ENCODE measurements around the gene CNDP2. TPM values are rescaled to one million over a fixed set of nuclear protein-coding genes. Genes with fewer than 3 reads are reported as not detected.

The CNDP2 gene
- total and polyA plus RNA-seq, 2 of the 13 experiments (the other 11 are each of a cell fraction or from before 2014, with no cell fraction given): 64.7 to 80.8 TPM

DNA sequence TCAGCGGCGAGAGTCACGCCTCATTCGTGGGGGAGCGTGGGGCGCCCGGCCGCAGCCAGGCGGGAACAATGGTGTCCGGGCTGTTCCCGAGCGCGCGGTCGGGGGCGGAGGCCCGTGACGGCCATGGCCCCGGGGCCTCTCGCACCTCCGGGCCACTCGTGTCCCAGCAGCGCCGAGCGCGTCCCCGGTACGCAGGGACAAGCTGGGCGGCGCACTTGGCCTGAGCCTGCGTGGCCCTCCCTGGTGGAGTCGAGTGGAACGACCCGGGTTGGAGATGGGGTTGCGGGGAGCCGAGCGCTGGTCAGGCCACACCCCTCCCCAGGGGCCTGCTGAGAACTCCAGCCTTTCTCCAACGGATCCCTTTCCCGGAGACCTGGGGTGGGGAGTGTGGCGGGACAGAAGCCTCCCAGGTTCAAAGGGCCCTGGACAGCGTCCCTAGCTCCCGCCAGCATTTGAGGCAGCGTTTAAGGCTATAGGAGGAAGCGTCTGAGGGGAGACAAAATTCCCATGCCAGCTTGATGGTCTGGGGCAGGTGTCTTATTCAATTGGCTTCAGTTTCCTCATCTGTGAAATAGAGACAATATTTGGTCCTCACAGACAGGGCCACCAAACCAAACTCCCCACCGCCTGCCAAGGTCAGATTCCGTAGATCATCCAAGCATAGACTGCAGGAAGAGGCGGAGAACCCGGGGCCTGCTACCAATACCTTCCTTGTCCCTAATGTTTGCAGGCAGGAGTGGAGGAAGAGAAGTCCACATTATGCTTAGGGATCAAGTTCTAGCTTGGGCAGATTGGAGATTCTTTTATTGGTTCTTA is 553 bp downstream of the CNDP2 start (continued):
- TF ChIP-seq, protein P1, sequence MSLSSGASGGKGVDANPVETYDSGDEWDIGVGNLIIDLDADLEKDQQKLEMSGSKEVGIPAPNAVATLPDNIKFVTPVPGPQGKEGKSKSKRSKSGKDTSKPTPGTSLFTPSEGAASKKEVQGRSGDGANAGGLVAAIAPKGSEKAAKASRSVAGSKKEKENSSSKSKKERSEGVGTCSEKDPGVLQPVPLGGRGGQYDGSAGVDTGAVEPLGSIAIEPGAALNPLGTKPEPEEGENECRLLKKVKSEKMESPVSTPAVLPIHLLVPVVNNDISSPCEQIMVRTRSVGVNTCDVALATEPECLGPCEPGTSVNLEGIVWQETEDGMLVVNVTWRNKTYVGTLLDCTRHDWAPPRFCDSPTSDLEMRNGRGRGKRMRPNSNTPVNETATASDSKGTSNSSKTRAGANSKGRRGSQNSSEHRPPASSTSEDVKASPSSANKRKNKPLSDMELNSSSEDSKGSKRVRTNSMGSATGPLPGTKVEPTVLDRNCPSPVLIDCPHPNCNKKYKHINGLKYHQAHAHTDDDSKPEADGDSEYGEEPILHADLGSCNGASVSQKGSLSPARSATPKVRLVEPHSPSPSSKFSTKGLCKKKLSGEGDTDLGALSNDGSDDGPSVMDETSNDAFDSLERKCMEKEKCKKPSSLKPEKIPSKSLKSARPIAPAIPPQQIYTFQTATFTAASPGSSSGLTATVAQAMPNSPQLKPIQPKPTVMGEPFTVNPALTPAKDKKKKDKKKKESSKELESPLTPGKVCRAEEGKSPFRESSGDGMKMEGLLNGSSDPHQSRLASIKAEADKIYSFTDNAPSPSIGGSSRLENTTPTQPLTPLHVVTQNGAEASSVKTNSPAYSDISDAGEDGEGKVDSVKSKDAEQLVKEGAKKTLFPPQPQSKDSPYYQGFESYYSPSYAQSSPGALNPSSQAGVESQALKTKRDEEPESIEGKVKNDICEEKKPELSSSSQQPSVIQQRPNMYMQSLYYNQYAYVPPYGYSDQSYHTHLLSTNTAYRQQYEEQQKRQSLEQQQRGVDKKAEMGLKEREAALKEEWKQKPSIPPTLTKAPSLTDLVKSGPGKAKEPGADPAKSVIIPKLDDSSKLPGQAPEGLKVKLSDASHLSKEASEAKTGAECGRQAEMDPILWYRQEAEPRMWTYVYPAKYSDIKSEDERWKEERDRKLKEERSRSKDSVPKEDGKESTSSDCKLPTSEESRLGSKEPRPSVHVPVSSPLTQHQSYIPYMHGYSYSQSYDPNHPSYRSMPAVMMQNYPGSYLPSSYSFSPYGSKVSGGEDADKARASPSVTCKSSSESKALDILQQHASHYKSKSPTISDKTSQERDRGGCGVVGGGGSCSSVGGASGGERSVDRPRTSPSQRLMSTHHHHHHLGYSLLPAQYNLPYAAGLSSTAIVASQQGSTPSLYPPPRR (CRISPR knock-in tag; IDR thresholded peaks at IDR 0.05; ENCODE audit: borderline replicate concordance): no peak
- TF ChIP-seq ZNF569 (CRISPR knock-in tag; IDR thresholded peaks at IDR 0.05; ENCODE audit: borderline replicate concordance) (no peak), ZNF510 (CRISPR knock-in tag; IDR thresholded peaks at IDR 0.05; ENCODE audit: low read depth) (0 out of 2 replicates have a peak, but pooled peaks have one; percentile 40), TAF15 (IDR thresholded peaks at IDR 0.05; ENCODE audit: low read depth, low read length, poor library complexity, severe bottlenecking) (no peak), JARID2 (CRISPR knock-in tag; IDR thresholded peaks at IDR 0.05; ENCODE audit: insufficient replicate concordance) (no peak), ZNF737 (CRISPR knock-in tag; IDR thresholded peaks at IDR 0.05; ENCODE audit: borderline replicate concordance) (no peak), NFE2L2 (IDR thresholded peaks at IDR 0.05; ENCODE audit: low read length) (no peak), KDM5B (CRISPR knock-in tag; IDR thresholded peaks at IDR 0.05; ENCODE audit: borderline replicate concordance) (peak; percentile 51; the same call in 1 of the 2 replicates), FOXO1 (CRISPR knock-in tag; IDR thresholded peaks at IDR 0.05) (no peak), KDM2A (CRISPR knock-in tag; IDR thresholded peaks at IDR 0.05; ENCODE audit: borderline replicate concordance, low read depth) (no peak), ZBTB8A (CRISPR knock-in tag; IDR thresholded peaks at IDR 0.05; ENCODE audit: borderline replicate concordance, low read depth) (no peak), ZIK1 (CRISPR knock-in tag; IDR thresholded peaks at IDR 0.05; ENCODE audit: borderline replicate concordance, low read depth) (no peak), NFYC (CRISPR knock-in tag; IDR thresholded peaks at IDR 0.05) (no peak), ZNF746 (CRISPR knock-in tag; IDR thresholded peaks at IDR 0.05) (no peak), ZNF772 (CRISPR knock-in tag; IDR thresholded peaks at IDR 0.05) (peak; percentile 37; the same call in 1 of the 2 replicates)
- TF ChIP-seq, protein P2, sequence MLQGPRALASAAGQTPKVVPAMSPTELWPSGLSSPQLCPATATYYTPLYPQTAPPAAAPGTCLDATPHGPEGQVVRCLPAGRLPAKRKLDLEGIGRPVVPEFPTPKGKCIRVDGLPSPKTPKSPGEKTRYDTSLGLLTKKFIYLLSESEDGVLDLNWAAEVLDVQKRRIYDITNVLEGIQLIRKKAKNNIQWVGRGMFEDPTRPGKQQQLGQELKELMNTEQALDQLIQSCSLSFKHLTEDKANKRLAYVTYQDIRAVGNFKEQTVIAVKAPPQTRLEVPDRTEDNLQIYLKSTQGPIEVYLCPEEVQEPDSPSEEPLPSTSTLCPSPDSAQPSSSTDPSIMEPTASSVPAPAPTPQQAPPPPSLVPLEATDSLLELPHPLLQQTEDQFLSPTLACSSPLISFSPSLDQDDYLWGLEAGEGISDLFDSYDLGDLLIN (CRISPR knock-in tag; IDR thresholded peaks at IDR 0.05; ENCODE audit: borderline replicate concordance): 0 out of 2 replicates have a peak, but pooled peaks have one; percentile 6
- TF ChIP-seq, protein P3, sequence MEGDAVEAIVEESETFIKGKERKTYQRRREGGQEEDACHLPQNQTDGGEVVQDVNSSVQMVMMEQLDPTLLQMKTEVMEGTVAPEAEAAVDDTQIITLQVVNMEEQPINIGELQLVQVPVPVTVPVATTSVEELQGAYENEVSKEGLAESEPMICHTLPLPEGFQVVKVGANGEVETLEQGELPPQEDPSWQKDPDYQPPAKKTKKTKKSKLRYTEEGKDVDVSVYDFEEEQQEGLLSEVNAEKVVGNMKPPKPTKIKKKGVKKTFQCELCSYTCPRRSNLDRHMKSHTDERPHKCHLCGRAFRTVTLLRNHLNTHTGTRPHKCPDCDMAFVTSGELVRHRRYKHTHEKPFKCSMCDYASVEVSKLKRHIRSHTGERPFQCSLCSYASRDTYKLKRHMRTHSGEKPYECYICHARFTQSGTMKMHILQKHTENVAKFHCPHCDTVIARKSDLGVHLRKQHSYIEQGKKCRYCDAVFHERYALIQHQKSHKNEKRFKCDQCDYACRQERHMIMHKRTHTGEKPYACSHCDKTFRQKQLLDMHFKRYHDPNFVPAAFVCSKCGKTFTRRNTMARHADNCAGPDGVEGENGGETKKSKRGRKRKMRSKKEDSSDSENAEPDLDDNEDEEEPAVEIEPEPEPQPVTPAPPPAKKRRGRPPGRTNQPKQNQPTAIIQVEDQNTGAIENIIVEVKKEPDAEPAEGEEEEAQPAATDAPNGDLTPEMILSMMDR (CRISPR knock-in tag; IDR thresholded peaks at IDR 0.05): peak; percentile 13; the same call in 1 of the 2 replicates
- TF ChIP-seq, protein P4, sequence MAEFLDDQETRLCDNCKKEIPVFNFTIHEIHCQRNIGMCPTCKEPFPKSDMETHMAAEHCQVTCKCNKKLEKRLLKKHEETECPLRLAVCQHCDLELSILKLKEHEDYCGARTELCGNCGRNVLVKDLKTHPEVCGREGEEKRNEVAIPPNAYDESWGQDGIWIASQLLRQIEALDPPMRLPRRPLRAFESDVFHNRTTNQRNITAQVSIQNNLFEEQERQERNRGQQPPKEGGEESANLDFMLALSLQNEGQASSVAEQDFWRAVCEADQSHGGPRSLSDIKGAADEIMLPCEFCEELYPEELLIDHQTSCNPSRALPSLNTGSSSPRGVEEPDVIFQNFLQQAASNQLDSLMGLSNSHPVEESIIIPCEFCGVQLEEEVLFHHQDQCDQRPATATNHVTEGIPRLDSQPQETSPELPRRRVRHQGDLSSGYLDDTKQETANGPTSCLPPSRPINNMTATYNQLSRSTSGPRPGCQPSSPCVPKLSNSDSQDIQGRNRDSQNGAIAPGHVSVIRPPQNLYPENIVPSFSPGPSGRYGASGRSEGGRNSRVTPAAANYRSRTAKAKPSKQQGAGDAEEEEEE (CRISPR knock-in tag; IDR thresholded peaks at IDR 0.05; ENCODE audit: borderline replicate concordance): no peak

Measured in HepG2 (cell line).